DND-41 (cell line): Measurements from ENCODE around the gene NIT2.

Experiments used
- ATAC-seq: fragments of 200-7000 bp; cut with Tn5 transposase; 3 replicates; pipeline ENCODE4 v1.9.1; 2021; ENCODE audit warnings: low read depth; ENCODE audit not compliant: insufficient read depth
- DNase-seq: peaks from one replicate; pipeline ENCODE4 v3.0.0-alpha.2; 2020
- H2AFZ ChIP-seq: 2 replicates; pipeline ENCODE4 v1.6.0; 2012; ENCODE audit warnings: low read depth, low read length
- H3K27ac ChIP-seq: 2 replicates; pipeline ENCODE4 v1.5.1; 2012; ENCODE audit warnings: low read length, inconsistent platforms
- H3K27me3 ChIP-seq: fragments of 200-600 bp; sonication (generic); 2 replicates; pipeline ENCODE4 v1.6.0; 2012; ENCODE audit warnings: low read length, mild to moderate bottlenecking, inconsistent platforms; ENCODE audit not compliant: insufficient read depth, poor library complexity
- H3K36me3 ChIP-seq: 2 replicates; pipeline ENCODE4 v1.5.1; 2012; ENCODE audit warnings: low read length, inconsistent platforms; ENCODE audit not compliant: insufficient read depth
- H3K4me1 ChIP-seq: 2 replicates; pipeline ENCODE4 v1.5.1; 2012; ENCODE audit warnings: mild to moderate bottlenecking, low read length; ENCODE audit not compliant: insufficient read depth
- H3K4me2 ChIP-seq: 2 replicates; pipeline ENCODE4 v1.6.0; 2012; ENCODE audit warnings: mild to moderate bottlenecking, moderate library complexity, low read length, inconsistent platforms; ENCODE audit not compliant: insufficient read depth
- H3K4me3 ChIP-seq, 2 experiments: fragments of 200-600 bp in 1 of 2; shearing (Covaris generic) in 1 of 2; 2 replicates each; pipeline ENCODE4 v1.5.1; 2012 to 2016; ENCODE audit warnings: inconsistent platforms in 2 of 2, low read length in 2 of 2, mild to moderate bottlenecking in 2 of 2, low read depth in 1 of 2, moderate library complexity in 1 of 2
- H3K79me2 ChIP-seq: 2 replicates; pipeline ENCODE4 v1.6.0; 2012; ENCODE audit warnings: low read length, inconsistent platforms; ENCODE audit not compliant: insufficient read depth
- H3K9ac ChIP-seq: 2 replicates; pipeline ENCODE4 v1.6.0; 2012; ENCODE audit warnings: low read depth, mild to moderate bottlenecking, inconsistent platforms, low read length, moderate library complexity
- H3K9me3 ChIP-seq: 2 replicates; pipeline ENCODE4 v1.5.1; 2012; ENCODE audit warnings: low read length, moderate library complexity, mild to moderate bottlenecking, inconsistent platforms; ENCODE audit not compliant: insufficient read depth, severe bottlenecking
- H4K20me1 ChIP-seq: 2 replicates; pipeline ENCODE4 v1.6.0; 2012; ENCODE audit warnings: low read length; ENCODE audit not compliant: insufficient read depth
- CTCF ChIP-seq: IDR thresholded peaks from 2 replicates; pipeline ENCODE4 v1.5.1; 2012; ENCODE audit warnings: borderline replicate concordance, low read length, moderate library complexity, mild to moderate bottlenecking; ENCODE audit not compliant: poor library complexity, severe bottlenecking; ENCODE audit errors: extremely low read depth
- EZH2 ChIP-seq: IDR thresholded peaks from 3 replicates; pipeline ENCODE4 v1.6.1; 2012; ENCODE audit warnings: borderline replicate concordance, low read depth, mild to moderate bottlenecking, moderate library complexity, low read length, inconsistent platforms; ENCODE audit not compliant: severe bottlenecking

Gene NIT2

GRCh38 chr3:100366424-100366823, 31.9 kb downstream of the NIT2 start:
- ATAC-seq (no peak), DNase-seq (no peak)
- H3K4me1 ChIP-seq, result no peaks in the 10 kb centered on the region
- no peak overlapping the region for H3K4me2 ChIP-seq
- no peaks in the 10 kb centered on the region for H3K79me2 ChIP-seq
- H3K27me3 ChIP-seq, result no peaks in the 10 kb centered on the region
- H3K36me3 ChIP-seq, result peaks cover 95% of the 10 kb centered on the region
- H3K27ac ChIP-seq, result no peak overlapping the region
- TF ChIP-seq CTCF (no peak), EZH2 (no peak)
- peaks cover 3% of the 10 kb centered on the region for H3K9me3 ChIP-seq
- no peak overlapping the region for H3K4me3 ChIP-seq
- H3K9ac ChIP-seq, result no peak overlapping the region
- no peak overlapping the region for H2AFZ ChIP-seq
- H4K20me1 ChIP-seq, result no peaks in the 10 kb centered on the region

GRCh38 chr3:100368441-100368840, 33.9 kb downstream of the NIT2 start:
- H3K9me3 ChIP-seq, result no peaks in the 10 kb centered on the region
- H3K4me2 ChIP-seq, result no peak overlapping the region
- no peaks in the 10 kb centered on the region for H4K20me1 ChIP-seq
- peaks cover 94% of the 10 kb centered on the region for H3K36me3 ChIP-seq
- no peak overlapping the region for H3K4me3 ChIP-seq
- H3K79me2 ChIP-seq, result no peaks in the 10 kb centered on the region
- DNase-seq, result no peak
- TF ChIP-seq CTCF, result no peak
- TF ChIP-seq EZH2, result no peak
- H3K9ac ChIP-seq, result no peak overlapping the region
- no peak overlapping the region for H2AFZ ChIP-seq
- H3K4me1 ChIP-seq, result no peaks in the 10 kb centered on the region
- H3K27ac ChIP-seq, result no peak overlapping the region
- ATAC-seq, result no peak
- H3K27me3 ChIP-seq, result no peaks in the 10 kb centered on the region

- H3K4me3 ChIP-seq, result no peak overlapping the region
- H3K4me2 ChIP-seq, result no peak overlapping the region
- no peaks in the 10 kb centered on the region for H3K4me1 ChIP-seq
- H2AFZ ChIP-seq, result no peak overlapping the region
- no peaks in the 10 kb centered on the region for H3K27me3 ChIP-seq
- H3K36me3 ChIP-seq, result peaks cover 93% of the 10 kb centered on the region
- H4K20me1 ChIP-seq, result no peaks in the 10 kb centered on the region
- H3K27ac ChIP-seq, result no peak overlapping the region
- TF ChIP-seq EZH2 (no peak), CTCF (no peak)
- no peak overlapping the region for H3K9ac ChIP-seq
- DNase-seq, result no peak
- no peak for ATAC-seq
- no peaks in the 10 kb centered on the region for H3K9me3 ChIP-seq
- H3K79me2 ChIP-seq, result no peaks in the 10 kb centered on the region
Observed at GRCh38 chr3:100370756-100371155, 36.2 kb downstream of the NIT2 start.

- ATAC-seq, result no peak
- H4K20me1 ChIP-seq, result no peaks in the 10 kb centered on the region; the same call in 1 of the 2 replicates
- no peak overlapping the region for H3K27ac ChIP-seq
- H3K4me1 ChIP-seq, result no peaks in the 10 kb centered on the region
- no peak overlapping the region for H3K4me3 ChIP-seq
- no peak for DNase-seq
- H3K9ac ChIP-seq, result no peak overlapping the region
- H3K9me3 ChIP-seq, result no peaks in the 10 kb centered on the region
- H3K4me2 ChIP-seq, result no peak overlapping the region
- TF ChIP-seq CTCF (no peak), EZH2 (no peak)
- H2AFZ ChIP-seq, result no peak overlapping the region
- H3K79me2 ChIP-seq, result no peaks in the 10 kb centered on the region
- H3K36me3 ChIP-seq, result peaks cover 88% of the 10 kb centered on the region
- no peaks in the 10 kb centered on the region for H3K27me3 ChIP-seq
Observed at GRCh38 chr3:100374521-100374920, 40.0 kb downstream of the NIT2 start.
